UCSD-AML1 (cell line): Measurements from ENCODE around the gene ZSCAN29.
A peak's percentile ranks its signal among the peaks of the same experiment; 100 is the strongest.
"Not testable (repeated sequence)": the region's sequence is repeated elsewhere in the genome, so short reads cannot be mapped to it uniquely, and the experiment has no call there.

Source experiments
- DNase-seq: peaks from one replicate; lab custom pipeline; 2025; ENCODE audit not compliant: unreplicated experiment; lab: John Stamatoyannopoulos, UW

ZSCAN29 gene

DNA sequence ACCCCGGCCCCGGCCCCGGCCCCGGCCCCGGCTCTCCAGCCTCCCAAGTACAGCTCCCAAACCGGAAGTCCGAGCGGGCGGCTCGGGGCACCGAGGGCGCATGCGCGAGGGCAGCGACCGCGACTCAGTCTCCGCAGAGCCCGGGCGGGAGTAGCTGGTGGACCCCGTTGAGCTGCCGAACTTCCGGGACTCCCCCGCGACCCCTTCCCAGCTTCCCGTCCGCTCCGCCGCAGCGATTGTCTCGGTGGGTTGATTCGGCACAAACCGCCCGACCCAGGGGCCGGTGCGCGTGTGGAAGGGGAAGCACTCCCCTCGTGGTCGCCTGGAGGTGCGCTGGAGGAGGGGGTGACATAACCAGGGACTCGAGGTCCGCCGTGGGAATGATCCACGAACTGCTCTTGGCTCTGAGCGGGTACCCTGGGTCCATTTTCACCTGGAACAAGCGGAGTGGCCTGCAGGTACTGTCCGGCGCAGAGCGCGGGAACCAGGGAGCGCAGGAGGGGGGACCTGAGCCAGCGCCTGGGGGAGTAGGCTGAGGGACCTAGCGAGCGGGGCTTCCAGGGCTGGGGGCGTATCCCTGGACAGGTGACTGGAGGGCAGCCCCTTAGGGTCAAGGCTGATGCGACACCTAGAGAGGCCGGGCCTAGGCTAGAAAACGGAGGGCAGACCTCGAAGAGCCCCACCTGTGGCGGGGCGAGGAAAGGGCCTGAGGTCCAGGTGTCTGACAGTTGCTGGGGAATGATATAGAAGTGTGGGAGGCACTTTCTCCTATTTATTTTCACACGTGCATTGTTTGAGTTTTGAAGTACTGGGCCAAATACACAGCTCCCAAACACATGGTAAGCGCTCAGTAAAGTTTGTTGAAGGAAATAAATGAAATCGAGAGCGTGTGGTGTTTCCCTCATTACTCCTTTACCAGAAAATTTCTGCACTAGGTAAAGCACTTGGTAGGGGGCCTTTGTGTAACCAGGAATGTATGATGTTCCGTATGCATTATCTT is at the start of gene ZSCAN29, which contains the start of gene TUBGCP4:
Gene ZSCAN29 (minus strand): TSS at position 69 of the 1,000 bp plus-strand sequence. CDS start 1,130 bp downstream, outside the sequence.
Gene TUBGCP4 (plus strand): TSS at position 127 of the 1,000 bp plus-strand sequence. CDS start 254 bp downstream, at position 381.
- peak; percentile 88 for DNase-seq

DNA sequence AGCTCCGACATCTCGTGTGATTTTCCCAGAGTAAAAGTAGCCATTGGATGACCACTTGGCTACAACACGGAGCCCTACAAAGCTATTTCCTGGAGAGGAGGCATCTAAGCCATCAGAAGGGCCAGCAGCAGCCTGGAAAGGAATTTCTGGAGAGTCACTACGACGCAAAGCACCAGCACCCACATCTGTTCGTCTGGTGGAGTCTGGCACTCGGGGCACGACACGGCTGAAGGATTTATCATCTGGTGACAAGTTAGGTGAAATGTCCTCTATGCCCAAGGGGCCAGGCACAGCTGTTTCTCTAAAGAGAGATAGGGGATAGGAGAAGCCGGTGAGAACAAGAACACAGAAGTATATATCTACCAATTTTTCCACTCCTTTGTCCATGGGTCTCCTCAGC is 49.6 kb upstream of the ZSCAN29 start:
- no peak for DNase-seq

DNA sequence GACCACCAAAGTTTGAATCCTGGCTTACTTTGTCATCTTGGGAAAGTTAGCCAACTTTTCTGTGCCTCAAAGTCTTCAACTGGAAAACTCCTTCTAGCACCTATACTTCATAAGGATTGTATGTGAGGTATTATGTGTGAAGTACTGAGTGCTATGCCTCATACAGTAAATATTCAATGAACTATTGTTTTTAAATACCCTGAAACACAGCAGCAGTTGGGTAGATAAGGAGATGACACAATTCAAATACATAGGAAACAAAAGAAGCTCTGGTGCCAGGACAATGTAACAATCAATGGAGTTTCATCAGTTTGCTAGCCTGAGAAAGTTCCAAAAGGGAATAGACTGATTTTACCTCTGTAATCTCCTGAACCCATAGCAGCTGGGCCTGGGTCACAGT is 43.4 kb upstream of the ZSCAN29 start:
- DNase-seq = no peak

DNA sequence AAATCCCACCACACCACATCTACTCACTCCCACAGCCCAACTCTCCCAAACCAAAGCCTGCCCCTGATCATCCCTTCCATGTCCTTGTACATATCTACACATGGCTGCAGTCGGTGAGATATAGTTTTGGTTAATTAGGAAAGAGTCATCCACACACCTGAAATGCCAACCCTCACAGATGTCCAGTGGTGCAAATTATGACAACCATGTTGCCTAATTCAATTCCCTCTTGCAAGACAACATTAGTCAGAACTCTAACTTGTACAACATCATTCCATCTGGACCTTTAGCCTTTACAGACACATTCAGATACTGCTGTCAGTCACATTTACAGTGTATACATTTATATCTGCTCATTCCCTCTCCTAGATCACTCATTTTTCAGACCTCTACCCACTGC is 41.3 kb upstream of the ZSCAN29 start:
- no peak for DNase-seq

DNA sequence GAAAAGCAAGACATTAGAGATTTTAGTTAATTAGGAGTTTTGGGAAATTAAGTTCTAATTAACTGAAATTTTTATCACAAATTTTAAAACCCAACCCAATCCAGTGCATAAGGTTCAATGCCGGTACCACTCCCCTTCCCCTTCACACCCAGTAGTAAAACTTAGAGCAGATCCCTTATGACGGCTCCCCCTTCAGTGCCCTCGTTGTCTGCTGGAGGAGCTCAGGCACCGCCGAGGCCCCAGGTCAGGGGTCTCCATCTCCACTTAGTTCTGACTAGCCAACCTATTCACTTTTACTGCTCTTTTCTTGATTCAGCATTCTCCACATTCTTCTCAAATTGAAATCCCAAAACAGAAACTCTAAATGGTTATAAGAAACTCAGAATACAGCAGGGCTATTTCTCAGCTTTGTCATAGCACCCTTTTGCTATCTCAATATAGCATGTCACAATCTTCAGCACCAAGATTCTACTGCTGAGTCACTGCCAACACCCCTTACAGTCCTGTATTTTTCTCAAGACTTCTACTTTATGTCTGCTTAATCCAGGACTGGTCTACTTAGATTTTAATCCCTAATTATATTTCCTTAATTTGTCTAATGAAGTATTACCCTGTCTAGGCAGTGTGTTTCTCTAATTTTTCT is 39.9 kb upstream of the ZSCAN29 start:
- DNase-seq = no peak

DNA sequence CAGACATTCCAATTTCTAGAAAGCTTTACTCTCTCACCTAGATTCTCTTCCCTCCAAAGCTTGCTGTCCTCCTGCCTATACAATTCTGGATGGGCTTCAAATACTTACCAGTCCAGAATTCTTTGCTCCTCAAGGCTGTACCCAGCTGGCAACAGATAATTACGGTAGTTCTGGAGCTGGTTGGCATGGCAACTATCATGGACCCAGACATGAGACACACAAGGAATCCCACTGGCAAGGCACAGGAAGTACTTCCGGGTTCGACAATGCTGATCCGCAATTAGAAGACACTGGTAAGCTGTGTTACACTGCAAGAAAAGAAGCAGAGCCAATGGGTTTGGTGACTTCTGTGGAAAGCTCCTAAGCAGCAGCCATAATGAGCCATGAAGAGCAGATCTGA is 37.9 kb upstream of the ZSCAN29 start:
- no peak for DNase-seq

DNA sequence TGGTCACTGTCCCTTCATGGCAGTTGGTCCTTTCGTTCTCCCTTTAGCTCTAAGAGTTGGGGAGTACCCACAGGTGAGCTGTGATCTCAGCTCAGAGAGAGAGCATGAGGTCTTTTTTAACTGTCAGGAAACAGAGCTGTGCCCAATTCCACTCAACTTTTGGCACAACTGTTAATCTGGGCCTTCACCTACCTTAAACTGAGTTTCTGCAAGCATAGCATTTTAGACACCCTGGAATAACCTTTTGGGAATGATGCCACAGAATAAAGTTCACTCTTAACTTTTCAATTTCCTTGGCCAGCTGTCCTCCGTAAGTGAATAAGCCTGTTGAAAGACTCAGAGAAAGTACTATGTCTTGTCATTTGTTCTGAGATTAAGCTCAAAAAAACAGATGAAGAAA is 36.0 kb upstream of the ZSCAN29 start:
- no peak for DNase-seq

DNA sequence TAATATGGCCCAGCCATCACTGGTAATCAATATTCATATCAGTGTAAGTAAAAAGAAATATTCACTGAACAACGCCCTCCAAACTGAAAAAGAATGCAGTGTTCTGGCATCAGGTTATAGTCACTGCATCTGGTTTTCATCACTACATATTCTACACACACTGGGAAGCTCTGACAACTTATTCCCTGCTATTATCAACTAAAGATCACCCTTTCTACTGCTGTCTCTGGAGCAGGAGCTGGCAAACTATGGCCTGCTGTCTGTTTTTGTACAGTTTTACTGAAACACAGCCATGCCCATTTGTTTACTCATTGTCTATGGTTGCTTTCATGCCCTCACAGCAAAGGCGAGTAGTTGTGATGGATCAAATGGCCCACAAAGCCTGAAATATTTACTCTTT is 35.3 kb upstream of the ZSCAN29 start:
- no peak for DNase-seq

DNA sequence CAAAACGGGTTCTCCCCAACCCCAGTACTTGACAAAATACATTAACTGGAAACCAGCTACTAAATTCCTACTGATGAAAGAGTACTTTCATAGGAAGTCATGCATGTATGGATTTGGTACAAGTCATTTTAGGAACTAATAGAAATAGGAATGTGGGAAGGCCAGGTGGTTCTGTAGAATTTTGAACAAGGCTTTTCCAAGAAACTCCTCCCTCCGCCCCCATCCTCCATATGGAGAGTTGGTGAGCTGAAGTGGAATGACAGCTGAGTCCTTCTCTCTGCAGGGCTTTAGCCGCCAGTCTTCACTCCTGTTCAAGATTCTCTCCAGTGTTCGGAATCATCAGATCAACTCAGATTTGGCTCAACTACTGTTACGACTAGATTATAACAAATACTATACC is 33.3 kb upstream of the ZSCAN29 start:
- no peak for DNase-seq

DNA sequence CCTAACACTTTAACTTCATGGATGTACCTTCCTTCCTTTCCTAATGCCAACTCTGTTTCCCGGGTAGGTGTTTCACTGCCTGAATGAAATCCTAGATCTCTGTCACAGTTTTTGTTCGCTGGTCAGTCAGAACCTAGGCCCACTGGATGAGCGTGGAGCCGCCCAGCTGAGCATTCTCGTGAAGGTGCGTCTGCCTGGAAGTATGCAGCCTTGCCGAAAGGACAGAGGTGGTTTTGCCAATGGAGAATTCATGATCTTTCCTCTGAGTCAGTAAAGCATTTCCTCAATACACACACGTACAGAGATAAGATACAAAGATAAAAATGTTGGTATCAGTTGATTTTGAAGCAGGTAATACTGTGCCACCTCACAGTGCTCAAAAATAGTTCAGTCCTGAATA is 32.8 kb upstream of the ZSCAN29 start:
- no peak for DNase-seq

DNA sequence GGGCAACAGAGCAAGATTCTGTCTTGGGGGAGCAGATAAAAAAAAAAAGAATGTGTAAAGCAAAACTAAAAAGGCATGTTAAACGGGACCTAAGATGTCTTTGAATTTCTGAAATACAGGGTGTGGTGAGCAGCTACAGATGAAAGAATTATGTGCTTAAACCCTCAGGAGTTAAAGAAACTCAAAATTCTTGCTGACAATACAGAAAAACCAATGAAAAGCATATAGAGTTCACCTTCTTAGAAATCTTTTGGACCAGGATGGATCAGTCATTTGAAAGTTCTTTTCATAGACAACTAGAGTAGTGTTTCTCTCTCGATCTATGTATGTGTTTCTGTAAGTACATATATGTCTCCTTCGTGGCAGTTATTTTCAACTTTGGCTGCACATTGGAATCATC is 31.4 kb upstream of the ZSCAN29 start:
- DNase-seq = no peak

DNA sequence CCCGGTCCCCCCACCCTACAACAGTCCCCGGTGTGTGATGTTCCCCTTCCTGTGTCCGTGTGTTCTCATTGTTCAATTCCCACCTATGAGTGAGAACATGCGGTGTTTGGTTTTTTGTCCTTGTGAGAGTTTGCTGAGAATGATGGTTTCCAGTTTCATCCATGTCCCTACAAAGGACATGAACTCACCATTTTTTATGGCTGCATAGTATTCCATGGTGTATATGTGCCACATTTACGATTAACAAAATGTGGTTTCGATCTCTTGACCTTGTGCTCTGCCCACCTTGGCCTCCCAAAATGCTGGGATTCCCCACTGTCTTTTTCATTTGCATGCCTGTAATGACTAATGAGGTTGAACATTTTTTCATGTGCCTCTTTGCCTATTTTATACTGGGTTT is 22.7 kb upstream of the ZSCAN29 start:
- not testable (repeated sequence) for DNase-seq

DNA sequence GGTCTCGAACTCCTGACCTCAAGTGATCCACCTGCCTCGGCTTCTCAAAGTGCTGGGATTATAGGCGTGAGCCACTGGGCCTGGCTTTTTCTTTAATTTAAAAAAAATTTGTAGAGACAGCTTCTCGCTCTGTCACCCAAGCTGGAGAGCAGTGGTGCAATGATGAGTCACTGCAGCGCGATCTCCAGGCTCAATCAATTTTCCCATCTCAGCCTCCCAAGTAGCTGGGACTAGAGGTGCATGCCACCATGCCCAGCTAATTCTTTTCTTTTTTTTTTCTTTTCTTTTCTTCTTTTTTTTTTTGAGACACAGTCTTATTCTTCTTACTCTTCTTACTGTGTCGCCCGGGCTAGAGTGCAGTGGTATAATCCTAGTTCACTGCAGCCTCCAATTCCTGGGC is 19.9 kb upstream of the ZSCAN29 start:
- no peak for DNase-seq

DNA sequence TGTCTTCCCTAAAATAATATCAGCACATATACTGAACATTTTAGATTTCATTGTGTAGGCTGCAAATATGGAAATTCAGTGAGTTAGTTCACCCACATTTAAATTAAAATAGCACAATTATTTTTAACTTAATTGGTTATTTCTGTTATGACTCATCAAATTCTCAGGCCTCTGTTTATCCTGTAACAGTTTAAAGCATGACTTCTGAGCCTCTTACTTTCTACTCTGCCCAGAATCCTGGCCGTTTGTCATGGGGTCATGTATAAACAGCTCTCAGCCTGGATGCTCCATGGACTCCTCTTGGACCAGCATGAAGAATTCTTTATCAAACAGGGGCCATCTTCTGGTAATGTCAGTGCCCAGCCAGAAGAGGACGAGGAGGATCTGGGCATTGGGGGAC is 12.2 kb upstream of the ZSCAN29 start:
- DNase-seq = no peak

DNA sequence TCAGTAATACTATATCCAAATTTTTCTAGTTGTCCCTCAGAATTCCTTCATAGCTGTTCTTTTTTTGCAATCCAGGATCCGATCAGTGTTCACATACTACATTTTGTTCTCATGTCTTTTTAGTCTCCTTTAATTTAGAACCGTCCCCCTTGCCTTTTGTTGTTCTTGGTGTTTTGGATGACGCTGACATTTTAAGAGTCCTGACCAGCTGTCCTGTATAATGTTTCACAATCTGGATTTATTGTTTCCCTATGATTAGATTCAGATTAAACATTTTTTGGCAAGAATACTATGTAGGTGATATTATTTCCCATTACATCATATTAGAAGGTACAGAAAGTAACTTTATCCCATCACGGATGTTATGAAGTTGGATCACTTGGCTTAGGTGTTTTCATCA is 11.5 kb upstream of the ZSCAN29 start:
- no peak for DNase-seq

DNA sequence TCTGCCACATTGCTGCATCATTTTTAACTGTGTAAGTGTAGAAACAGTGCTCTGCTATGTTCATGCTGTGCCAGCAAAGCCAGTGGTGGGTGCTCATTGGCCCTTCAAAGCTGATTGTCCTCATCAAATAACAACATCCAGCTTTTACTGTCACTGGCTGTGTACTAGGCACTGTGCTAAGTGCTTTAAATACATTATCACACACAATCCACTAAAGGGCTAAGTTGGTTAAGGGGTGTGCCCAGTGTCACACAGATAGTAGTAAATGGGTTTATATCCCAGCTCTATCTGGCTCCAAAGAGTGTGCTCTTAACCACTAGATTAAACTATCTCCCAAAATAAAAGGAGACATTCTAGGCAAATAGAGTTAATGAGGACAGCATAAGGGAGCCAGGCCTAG is 7.8 kb upstream of the ZSCAN29 start:
- no peak for DNase-seq

DNA sequence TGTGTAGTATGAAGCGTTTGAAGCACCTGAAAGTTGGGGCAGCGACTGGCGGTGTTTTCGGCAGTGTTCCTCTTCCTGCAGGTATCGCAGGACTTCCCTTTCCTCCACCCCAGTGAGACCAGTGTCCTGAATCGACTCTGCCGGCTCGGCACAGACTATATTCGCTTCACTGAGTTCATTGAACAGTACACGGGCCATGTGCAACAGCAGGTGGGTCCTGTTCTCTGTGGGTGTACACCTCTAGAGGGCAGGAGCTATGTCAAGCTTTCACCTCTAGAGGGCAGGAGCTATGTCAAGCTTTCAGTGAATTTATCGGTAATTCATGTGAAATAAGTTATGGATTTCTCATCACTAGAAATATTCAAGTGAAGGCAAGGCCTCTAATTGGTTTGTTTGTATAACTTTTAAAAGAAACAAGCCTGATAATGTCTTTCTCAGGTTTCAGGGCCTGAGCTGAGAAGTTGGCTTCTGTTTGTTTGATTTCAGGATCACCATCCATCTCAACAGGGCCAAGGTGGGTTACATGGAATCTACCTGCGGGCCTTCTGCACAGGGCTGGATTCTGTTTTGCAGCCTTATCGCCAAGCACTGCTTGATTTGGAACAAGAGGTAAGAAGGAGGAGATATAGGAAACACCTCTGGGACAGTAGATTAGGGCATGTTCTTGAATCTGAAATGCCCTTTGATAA is 5.3 kb upstream of the ZSCAN29 start:
- DNase-seq = peak; percentile 14

DNA sequence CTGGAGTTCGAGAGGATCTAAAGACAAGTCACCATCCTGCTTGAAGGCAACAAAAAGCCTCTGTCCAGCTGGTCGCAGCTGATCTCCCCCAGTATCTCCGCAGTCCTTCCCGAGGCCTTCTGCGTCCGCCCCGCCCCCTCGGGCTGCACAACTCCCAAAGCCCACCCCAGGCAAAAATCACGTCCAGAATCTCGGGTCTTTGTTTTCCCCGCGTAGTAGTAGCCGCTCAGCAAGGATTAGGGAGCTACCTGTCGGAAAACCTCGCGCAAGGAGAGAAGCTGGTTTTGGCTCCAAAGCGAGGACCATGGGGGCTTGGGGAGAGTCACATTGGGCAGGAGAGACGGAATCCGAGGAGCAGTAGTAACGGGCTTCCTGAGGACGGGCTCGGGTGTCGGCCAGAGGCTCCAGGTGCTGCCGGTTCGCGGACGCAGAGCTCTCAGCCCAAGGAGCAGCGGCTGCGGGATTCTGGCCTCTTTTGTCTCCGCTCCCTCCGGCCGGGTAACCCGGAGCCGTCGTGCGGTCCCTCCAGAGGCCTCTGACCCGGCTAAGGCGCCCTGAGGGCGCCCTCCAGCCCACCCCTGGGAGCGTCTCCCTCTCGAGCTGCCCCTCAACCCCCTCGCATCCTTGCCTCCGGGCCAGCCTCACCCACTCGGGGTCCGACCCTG is 401 bp downstream of the ZSCAN29 start:
- peak; percentile 48 for DNase-seq

DNA sequence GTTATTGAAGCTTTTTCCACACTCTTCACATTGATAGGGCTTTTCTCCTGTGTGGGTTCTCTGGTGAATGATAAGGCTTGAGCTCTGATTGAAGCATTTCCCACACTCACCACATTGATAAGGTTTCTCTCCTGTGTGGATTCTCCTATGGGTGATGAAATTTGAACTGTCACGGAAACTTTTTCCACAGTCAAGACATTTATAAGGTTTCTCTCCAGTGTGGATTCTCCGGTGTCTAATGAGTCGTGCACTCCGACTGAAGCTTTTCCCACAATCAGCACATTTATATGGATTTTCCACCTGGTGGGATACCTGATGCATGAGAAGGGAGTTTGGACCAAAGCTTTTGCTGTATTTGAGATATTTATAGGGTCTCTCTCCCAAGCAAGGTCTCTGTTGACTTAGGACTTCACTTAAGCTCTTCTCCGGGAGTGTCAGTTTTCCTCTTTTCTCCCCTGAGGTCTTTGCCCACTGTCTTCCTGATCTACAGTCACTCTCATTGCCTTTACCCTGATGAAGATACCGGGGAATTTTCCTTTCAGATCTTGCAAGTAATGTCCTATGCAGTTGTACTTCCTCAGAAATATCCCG is 9.4 kb downstream of the ZSCAN29 start:
- no peak for DNase-seq

DNA sequence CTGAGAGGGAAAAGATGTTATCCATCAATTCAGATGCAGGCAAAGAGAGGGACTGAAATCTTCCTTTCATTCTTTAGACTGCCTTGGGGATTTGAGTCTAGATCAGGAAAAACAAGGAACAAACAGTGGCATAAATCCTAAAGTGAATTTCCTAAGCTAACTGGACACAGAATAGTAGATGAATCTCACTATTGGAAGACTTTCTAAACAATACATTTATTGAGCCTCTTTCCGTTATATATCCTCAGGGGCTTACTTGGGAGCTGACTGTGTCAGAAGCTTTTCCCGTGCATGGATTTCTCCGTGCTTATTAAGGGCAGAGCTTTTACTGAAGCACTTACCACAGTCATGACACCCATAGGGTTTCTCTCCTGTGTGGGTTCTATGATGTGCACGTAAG is 10.0 kb downstream of the ZSCAN29 start:
- DNase-seq = no peak
